Breast epithelium (tissue), 4 donors: Measurements from ENCODE around the gene UNC13C. TPM values are rescaled to one million over a fixed set of nuclear protein-coding genes. Genes with fewer than 3 reads are reported as not detected.

Source experiments
- DNase-seq, 2 donors: peaks; one replicate each; pipeline ENCODE4 v3.0.0-alpha.2; 2019; ENCODE audit warnings: low spot score in 2 of 2
- H3K27ac ChIP-seq, 2 donors: fragments of 200-600 bp; sonication (generic) in 1 of 2; one replicate each; pipeline ENCODE4 v1.5.1; 2016 to 2019; ENCODE audit warnings: mild to moderate bottlenecking in 1 of 2
- H3K27me3 ChIP-seq, 2 donors: fragments of 200-600 bp; sonication (generic) in 1 of 2; one replicate each; pipeline versions ENCODE4 v1.5.1 to v1.6.0; 2017 to 2019; ENCODE audit warnings: control low read depth in 1 of 2, mild to moderate bottlenecking in 1 of 2
- H3K36me3 ChIP-seq: fragments of 200-600 bp; one replicate; pipeline ENCODE4 v1.5.1; 2019
- H3K4me1 ChIP-seq, 2 donors: fragments of 200-600 bp; sonication (generic); one replicate each; pipeline ENCODE4 v1.5.1; 2016 to 2019; ENCODE audit warnings: control low read depth in 1 of 2
- H3K4me3 ChIP-seq, 3 donors: fragments of 200-600 bp; sonication (generic); 1 replicate in 2 of 3; 2 replicates in 1 of 3; pipeline ENCODE4 v1.5.1; 2016 to 2019; ENCODE audit warnings: mild to moderate bottlenecking in 3 of 3, moderate library complexity in 2 of 3
- H3K9me3 ChIP-seq, 2 donors: fragments of 200-600 bp; sonication (generic) in 1 of 2; one replicate each; pipeline ENCODE4 v1.5.1; 2016 to 2019; ENCODE audit warnings: control low read depth in 1 of 2
- POLR2A ChIP-seq: fragments of 450-650 bp; IDR thresholded peaks from one replicate; pipeline ENCODE4 v1.6.1; 2016; ENCODE audit warnings: antibody characterized with exemption, mild to moderate bottlenecking, moderate library complexity
- POLR2AphosphoS5 ChIP-seq, 3 donors: sonication (generic); formaldehyde crosslinking; IDR thresholded peaks; one replicate each; pipeline ENCODE4 v1.6.1; 2017; ENCODE audit warnings: antibody characterized with exemption in 3 of 3
- intact Hi-C: fragments of 100-400 bp; cut with DNase I; formaldehyde crosslinking; loops from one replicate; pipeline ENCODE4 v1.15.1; 2023; ENCODE audit warnings: low total_unique reads
- total RNA-seq, 3 donors: library from RNA; depleted of rRNA; stranded (reverse); fragments of >200 nt; gene quantifications; one replicate each; pipeline ENCODE4 v1.1.0, GENCODE V29; 2016
- TF ChIP-seq, protein P1 (sequence below), 3 donors: fragments of 450-650 bp; IDR thresholded peaks; one replicate each; pipeline ENCODE4 v1.5.1; 2016 to 2017; ENCODE audit warnings: antibody characterized with exemption in 3 of 3, mild to moderate bottlenecking in 3 of 3, moderate library complexity in 3 of 3

Gene UNC13C
- total RNA-seq, 3 donors from 2014 or later = 0.32 to 2.9 (median 0.88) TPM

DNA sequence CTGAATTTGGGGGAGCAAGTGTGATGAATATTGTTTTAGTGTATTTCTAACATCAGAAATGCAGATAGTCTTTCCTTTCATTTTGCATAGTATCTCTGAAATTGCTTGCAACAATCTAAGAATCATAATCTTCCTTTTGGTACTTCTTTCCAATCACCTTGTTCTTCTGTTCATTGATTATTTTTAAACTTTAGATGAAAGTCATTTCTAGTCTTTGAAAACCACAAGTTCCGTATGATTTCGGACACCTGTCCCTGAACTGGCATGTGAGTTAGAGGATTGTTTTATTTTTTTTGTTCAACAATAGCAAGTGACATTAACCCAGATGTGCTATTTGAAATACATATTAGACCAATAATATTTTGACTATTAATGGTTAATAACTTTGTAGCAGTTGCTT lies 329.7 kb downstream of the UNC13C start:
- no peaks in the 10 kb centered on the region for H3K9me3 ChIP-seq
- TF ChIP-seq POLR2A (no peak), POLR2AphosphoS5 (IDR thresholded peaks at IDR 0.05) (no peak)
- TF ChIP-seq, protein P1, sequence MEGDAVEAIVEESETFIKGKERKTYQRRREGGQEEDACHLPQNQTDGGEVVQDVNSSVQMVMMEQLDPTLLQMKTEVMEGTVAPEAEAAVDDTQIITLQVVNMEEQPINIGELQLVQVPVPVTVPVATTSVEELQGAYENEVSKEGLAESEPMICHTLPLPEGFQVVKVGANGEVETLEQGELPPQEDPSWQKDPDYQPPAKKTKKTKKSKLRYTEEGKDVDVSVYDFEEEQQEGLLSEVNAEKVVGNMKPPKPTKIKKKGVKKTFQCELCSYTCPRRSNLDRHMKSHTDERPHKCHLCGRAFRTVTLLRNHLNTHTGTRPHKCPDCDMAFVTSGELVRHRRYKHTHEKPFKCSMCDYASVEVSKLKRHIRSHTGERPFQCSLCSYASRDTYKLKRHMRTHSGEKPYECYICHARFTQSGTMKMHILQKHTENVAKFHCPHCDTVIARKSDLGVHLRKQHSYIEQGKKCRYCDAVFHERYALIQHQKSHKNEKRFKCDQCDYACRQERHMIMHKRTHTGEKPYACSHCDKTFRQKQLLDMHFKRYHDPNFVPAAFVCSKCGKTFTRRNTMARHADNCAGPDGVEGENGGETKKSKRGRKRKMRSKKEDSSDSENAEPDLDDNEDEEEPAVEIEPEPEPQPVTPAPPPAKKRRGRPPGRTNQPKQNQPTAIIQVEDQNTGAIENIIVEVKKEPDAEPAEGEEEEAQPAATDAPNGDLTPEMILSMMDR (IDR thresholded peaks at IDR 0.05) = no peak
- no peak for DNase-seq
- no peak overlapping the region for H3K27ac ChIP-seq
- H3K27me3 ChIP-seq = no peaks in the 10 kb centered on the region
- no peaks in the 10 kb centered on the region for H3K4me1 ChIP-seq
- no peak overlapping the region for H3K4me3 ChIP-seq
- no peaks in the 10 kb centered on the region for H3K36me3 ChIP-seq
- intact Hi-C loops = no loop called here

DNA sequence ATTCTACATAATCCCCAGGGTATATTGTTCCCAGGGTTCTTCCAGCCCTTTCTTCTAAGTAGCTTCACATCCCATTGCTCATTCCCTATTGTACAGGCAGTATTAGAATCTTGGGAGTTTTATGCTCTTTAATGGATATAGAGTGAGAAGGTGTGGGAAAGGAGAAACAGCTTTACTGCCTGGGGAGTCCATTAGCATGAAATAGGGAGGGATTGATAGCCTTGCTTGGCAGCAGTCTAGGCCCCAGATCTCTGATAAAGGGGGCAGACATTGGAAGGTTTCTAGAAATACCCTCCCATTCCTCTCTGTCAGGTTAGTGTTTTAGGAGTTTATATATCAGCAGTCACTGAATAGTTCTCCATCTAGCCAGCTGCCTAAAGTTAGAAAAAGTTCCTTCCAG lies 334.3 kb downstream of the UNC13C start:
- TF ChIP-seq POLR2A (no peak), POLR2AphosphoS5 (IDR thresholded peaks at IDR 0.05) (no peak)
- TF ChIP-seq, protein P1 (IDR thresholded peaks at IDR 0.05) = no peak
- Histone ChIP-seq H3K9me3 (no peaks in the 10 kb centered on the region), H3K4me1 (no peaks in the 10 kb centered on the region), H3K4me3 (no peak overlapping the region), H3K27me3 (no peaks in the 10 kb centered on the region), H3K36me3 (no peaks in the 10 kb centered on the region), H3K27ac (no peak overlapping the region)
- DNase-seq = no peak
- intact Hi-C loops = no loop called here

DNA sequence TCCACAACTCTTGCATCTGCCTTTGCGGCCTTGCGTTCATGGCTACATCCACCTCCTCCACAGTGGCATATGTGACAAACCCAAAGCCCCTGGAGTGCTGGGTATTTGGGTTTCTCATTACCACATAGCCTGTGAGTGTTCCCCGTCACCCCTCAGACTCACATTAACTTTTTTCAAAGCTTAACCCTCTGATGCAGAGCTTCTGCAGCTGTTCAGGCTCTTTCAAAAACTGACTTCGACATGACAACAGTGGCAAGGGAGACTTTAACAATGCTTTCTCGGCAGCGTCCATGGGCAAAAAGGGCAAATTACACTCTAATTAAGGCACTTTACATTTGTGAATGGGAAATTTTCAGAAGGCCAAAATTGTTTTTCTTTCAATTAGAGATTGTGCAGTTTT lies 343.2 kb downstream of the UNC13C start:
- intact Hi-C loops = no loop called here
- DNase-seq = no peak
- no peaks in the 10 kb centered on the region for H3K9me3 ChIP-seq
- H3K36me3 ChIP-seq = no peaks in the 10 kb centered on the region
- no peaks in the 10 kb centered on the region for H3K27me3 ChIP-seq
- H3K27ac ChIP-seq = no peak overlapping the region
- H3K4me1 ChIP-seq = no peaks in the 10 kb centered on the region
- no peak overlapping the region for H3K4me3 ChIP-seq
- TF ChIP-seq, protein P1 (IDR thresholded peaks at IDR 0.05) = no peak
- TF ChIP-seq POLR2AphosphoS5 (IDR thresholded peaks at IDR 0.05) = no peak
- TF ChIP-seq POLR2A = no peak

DNA sequence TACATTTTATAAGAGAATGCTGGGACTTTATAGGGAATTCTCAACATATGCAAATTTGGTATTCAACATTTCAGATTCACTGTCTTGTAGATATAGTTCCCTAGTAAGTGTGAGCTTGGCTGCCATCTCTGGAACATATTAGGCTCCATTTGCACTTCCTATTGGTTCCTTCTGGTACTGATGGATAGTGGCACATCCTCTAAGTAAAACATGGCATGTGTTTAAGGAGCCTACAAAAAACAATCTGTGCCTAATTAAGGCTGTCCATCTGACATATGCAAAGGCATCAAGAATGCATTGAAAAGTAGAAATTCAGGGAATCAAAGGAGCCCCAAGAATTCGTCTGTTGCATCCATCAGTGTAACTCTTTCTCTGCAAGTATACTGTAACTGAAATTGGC lies 344.1 kb downstream of the UNC13C start:
- H3K27me3 ChIP-seq = no peaks in the 10 kb centered on the region
- DNase-seq = no peak
- intact Hi-C loops = no loop called here
- H3K4me3 ChIP-seq = no peak overlapping the region
- no peak overlapping the region for H3K27ac ChIP-seq
- H3K4me1 ChIP-seq = no peaks in the 10 kb centered on the region
- H3K9me3 ChIP-seq = no peaks in the 10 kb centered on the region
- no peaks in the 10 kb centered on the region for H3K36me3 ChIP-seq
- TF ChIP-seq POLR2A = no peak
- TF ChIP-seq, protein P1 (IDR thresholded peaks at IDR 0.05) = no peak
- TF ChIP-seq POLR2AphosphoS5 (IDR thresholded peaks at IDR 0.05) = no peak

DNA sequence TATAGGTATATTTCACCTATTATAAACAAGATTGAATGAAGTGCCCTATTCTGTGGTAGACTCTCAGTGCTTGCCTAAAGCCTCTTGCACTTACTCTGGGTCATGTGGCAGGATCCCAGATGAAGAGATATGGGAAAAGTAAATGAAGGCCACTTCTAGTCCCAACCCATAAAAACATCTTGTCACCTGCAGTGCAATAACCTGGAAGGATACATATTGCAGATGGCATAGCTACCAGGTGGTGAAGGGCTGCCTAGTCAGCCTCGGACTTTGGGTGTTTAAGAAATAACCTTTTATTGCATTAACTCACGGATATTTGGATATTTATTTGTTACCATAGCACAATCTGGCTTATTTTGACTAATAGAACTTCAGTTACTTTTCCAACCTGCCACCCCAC lies 367.1 kb downstream of the UNC13C start:
- no peaks in the 10 kb centered on the region for H3K4me1 ChIP-seq
- no peak for DNase-seq

More for the DNA sequence above, 367.1 kb downstream of the UNC13C start:
- Histone ChIP-seq H3K27me3 (no peaks in the 10 kb centered on the region), H3K4me3 (no peak overlapping the region), H3K9me3 (no peaks in the 10 kb centered on the region), H3K27ac (no peak overlapping the region), H3K36me3 (no peaks in the 10 kb centered on the region)
- intact Hi-C loops = no loop called here
- TF ChIP-seq POLR2AphosphoS5 (IDR thresholded peaks at IDR 0.05) (no peak), POLR2A (no peak)
- TF ChIP-seq, protein P1 (IDR thresholded peaks at IDR 0.05) = no peak
